Retinal pigment epithelial cell (primary cell): ENCODE results near the gene OSCP1.
A peak's percentile ranks its signal among the peaks of the same experiment; 100 is the strongest.

Source experiments
- DNase-seq: peaks from one replicate; pipeline ENCODE4 v3.0.0-alpha.2; 2010; ENCODE audit warnings: low read depth
- H3K4me3 ChIP-seq: 2 replicates; pipeline ENCODE4 v1.5.1; 2011; ENCODE audit warnings: mild to moderate bottlenecking, low read length, control low read depth, moderate library complexity
- CTCF ChIP-seq: conservative IDR thresholded peaks from 2 replicates; pipeline ENCODE4 v1.5.1; 2011; ENCODE audit warnings: low read depth, low read length, control low read depth, inconsistent platforms

OSCP1 gene

GRCh38 chr1:36389261-36389660 lies 61.0 kb downstream of the OSCP1 start:
- no peak for TF ChIP-seq CTCF
- no peak for DNase-seq
- H3K4me3 ChIP-seq = no peak overlapping the region

GRCh38 chr1:36387141-36387949 lies 62.9 kb downstream of the OSCP1 start:
- no peak for TF ChIP-seq CTCF
- no peak for DNase-seq
- peak overlapping the region; percentile 27 for H3K4me3 ChIP-seq

GRCh38 chr1:36386265-36387140 lies 63.7 kb downstream of the OSCP1 start:
- DNase-seq = peak; percentile 99
- no peak for TF ChIP-seq CTCF
- H3K4me3 ChIP-seq = peak overlapping the region; percentile 59

- TF ChIP-seq CTCF = no peak
- peak; percentile 99 for DNase-seq
- peak within 1 kb of the TSS; percentile 79 for H3K4me3 ChIP-seq
Observed at GRCh38 chr1:36385410-36386264, 64.6 kb downstream of the OSCP1 start, which contains the start of gene STK40. Gene STK40 (minus strand): TSS chr1:36385924. CDS start chr1:36361332, 24,592 bp downstream.

- no peak for DNase-seq
- peak overlapping the region; percentile 79 for H3K4me3 ChIP-seq
- TF ChIP-seq CTCF = no peak
Observed at GRCh38 chr1:36384542-36385409, 65.5 kb downstream of the OSCP1 start.

- TF ChIP-seq CTCF = no peak
- DNase-seq = no peak
- no peak overlapping the region for H3K4me3 ChIP-seq
Observed at GRCh38 chr1:36383240-36383639, 67.0 kb downstream of the OSCP1 start.
